G401.6 (cell line): ENCODE results near the gene PARP4.
"Not testable (repeated sequence)": the region's sequence is repeated elsewhere in the genome, so short reads cannot be mapped to it uniquely, and the experiment has no call there.

ENCODE experiments used
- FAIRE-seq: peaks from 2 replicates; lab custom pipeline; 2012; peaks lifted over from hg19 to GRCh38; lab: Jason Lieb, UNC

The PARP4 gene

DNA sequence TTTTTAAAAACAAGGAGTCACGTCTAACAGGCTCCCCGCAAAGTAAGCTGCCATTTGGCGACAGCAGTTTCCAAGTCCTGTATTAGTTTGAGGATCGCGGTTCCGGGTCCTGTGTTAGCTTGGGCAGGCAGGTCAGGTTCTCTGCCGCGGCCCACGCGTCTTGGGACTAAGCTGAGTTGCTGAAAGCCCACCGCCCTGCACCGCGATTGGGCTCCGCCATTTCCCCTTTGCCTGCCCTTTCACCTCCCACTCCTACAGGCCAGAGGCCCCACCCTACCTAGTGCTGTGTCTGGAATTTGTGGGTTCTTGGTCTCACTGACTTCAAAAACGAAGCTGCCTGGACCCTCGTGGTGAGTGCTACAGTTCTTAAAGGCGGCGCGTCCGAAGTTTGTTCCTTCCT is 6.8 kb downstream of the PARP4 start:
- no peak for FAIRE-seq

GRCh38 chr13:24505256-24505655 is 7.3 kb downstream of the PARP4 start:
- no peak for FAIRE-seq

DNA sequence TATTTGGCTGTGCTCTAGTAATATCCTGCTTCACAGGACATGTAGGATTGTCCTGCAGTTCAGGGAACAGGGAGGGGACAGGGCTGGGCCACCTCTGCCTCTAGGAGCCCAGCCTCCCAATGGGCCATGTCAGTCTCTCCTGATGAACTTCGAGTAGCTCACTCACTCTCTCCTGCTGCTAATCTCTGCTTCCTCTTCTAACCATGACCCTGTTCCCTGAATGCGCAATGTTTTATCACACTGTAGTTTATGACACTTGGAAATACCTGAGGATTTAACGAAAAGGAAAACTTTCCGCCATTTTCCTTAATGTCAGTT is 9.2 kb downstream of the PARP4 start:
- FAIRE-seq: no peak

- no peak for FAIRE-seq
Measured at GRCh38 chr13:24502533-24503378, 9.8 kb downstream of the PARP4 start.

- no peak for FAIRE-seq
Measured at GRCh38 chr13:24500977-24501376, 11.6 kb downstream of the PARP4 start.

- no peak for FAIRE-seq
Measured at GRCh38 chr13:24497742-24498141, 14.8 kb downstream of the PARP4 start.

DNA sequence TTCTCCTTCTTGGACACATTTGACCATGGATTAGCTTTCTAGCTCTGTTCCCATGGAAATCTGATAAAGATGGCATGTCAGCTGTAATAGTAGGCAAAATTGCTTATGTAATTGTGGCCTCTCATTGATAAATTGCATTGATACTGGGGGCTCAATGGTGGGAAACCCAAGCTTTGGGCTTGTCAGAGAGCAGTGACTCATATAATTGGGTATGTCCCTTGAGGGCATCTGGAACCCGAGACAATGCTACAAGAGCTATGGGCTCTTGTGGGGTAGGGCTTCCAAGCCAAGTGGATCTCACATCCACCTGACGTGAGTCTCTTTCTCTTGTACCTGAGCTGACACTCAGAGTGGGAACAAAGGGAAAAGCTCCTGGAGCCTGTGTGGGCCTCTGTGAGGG is 16.3 kb downstream of the PARP4 start:
- not testable (repeated sequence) for FAIRE-seq

DNA sequence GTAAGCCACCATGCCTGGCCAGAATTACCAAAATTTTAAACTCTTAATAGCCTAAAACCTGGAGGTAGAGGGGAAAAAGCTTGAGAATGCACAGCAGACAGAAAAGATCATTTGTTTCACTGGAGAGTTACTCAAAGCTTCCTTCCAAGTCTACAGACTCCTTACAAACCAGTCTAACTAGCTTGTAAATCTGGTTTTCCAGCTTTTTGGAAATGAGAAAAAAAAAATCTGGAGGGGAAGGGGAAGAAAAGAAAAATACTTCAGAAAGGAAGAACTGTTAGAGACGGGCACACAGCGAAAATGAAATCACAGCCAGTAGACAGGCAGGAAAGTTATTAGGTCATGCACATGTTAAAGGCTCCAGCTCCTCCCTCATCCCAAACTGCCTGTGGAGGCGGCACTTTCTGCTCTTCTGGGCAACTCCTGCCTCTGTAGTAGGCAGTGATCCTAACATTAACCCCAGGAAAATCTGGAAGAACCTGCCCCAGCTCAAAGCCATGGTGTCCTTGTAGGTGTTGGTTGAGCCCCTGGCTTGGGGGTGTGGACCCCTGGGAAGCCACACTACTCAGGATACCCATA is 17.3 kb downstream of the PARP4 start:
- no peak for FAIRE-seq

DNA sequence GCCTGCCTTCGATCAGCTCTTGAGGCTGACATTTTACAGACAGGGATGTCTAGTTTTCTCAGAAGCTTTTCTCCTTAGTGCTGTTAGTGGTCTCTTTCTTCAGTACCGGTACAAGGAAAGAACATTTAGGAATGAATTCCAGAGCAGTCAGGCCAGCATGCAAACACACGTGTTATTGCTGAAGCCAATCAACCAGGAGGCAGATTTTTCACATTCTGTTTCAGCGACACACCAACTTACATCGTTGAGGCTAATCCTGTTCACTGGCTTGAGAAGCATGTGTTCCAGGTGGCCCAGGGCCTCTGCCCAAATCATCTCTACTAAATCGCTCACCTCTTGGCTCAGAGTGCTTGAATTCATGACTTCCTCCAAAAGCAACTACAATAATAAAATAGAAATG is 19.2 kb downstream of the PARP4 start:
- no peak for FAIRE-seq

- no peak for FAIRE-seq
Measured at GRCh38 chr13:24491845-24492244, 20.7 kb downstream of the PARP4 start.

- no peak for FAIRE-seq
Measured at GRCh38 chr13:24489721-24490120, 22.9 kb downstream of the PARP4 start.

DNA sequence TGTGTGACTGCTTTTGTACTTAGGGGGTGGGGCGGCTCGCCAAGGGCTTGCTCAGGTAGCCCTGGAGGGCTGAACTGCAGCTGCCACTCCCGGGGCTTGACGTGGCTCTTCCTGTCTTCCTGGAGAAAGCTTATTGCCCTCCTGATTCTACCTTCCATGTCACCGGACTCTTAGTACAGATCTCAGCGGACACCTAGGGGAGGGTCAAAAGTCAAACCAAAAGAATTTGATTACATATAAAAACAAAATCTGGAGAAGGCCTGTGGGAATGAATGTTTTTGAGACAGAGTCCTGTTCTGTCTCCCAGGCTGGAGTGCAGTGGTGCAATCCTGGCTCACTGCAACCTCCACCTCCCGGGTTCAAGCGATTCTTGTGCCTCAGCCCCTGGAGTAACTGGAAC is 24.5 kb downstream of the PARP4 start:
- FAIRE-seq: not testable (repeated sequence)

- FAIRE-seq: not testable (repeated sequence)
Measured at GRCh38 chr13:24486017-24486657, 26.4 kb downstream of the PARP4 start.

- FAIRE-seq: no peak
Measured at GRCh38 chr13:24473686-24474085, 38.9 kb downstream of the PARP4 start.

GRCh38 chr13:24472129-24472528 is 40.4 kb downstream of the PARP4 start:
- not testable (repeated sequence) for FAIRE-seq

DNA sequence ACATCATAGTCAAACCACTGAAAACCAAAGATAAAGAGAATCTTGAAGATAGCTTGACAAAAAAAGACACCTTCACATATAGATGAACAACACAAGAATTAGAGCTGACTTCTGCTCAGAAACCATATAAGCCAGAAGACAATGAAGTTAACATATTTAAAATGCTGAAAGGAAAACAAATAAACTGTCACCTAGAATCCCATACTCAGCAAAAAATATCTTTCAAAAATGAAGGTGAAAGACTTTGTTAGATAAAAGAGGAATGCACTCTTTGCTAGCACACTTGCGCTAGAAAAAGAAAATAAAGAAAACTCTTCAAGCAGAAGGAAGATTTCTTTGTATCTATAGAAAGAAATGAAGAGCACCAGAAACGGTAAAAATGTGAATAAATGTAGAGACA is 49.5 kb downstream of the PARP4 start:
- FAIRE-seq: no peak

DNA sequence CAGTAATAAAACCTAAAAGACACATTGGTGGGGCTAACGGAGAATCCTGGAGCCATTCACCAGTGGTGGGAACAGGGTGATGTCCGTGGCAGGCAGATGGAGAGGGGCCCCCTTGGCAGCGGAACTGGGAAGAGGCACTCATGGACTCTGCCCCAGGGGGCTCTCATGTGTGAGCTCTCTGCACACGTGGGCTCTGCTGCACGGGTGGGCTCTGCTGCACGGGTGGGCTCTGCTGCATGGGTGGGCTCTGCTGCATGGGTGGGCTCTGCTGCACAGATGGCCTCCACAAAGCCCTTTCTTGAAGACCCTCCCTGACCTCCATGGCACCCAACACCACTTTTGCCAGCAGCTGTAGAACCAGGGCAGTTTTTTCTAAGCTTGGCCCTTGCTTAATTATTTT is 52.3 kb downstream of the PARP4 start:
- no peak for FAIRE-seq

DNA sequence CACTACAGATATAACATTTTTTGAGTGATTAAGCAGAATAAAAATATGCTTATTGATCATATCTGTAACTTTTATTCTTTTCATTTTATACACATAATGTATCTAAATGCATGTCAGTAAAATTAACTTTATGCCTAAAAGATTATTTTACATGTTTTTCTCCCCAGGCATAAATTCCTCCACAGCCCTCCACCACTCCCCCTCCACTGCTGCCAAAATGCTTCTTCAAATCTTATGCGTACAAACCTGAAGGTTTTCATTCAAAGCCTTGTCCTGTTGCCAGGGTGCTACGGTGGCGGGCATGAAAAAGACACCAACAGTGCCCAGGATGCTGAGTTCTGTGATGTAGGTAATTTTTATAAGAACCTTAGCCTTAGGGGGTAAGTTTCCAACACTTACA is 52.9 kb downstream of the PARP4 start:
- FAIRE-seq: no peak

- FAIRE-seq: no peak
Measured at GRCh38 chr13:24459234-24459633, 53.3 kb downstream of the PARP4 start.

- no peak for FAIRE-seq
Measured at GRCh38 chr13:24458736-24459135, 53.8 kb downstream of the PARP4 start.

- no peak for FAIRE-seq
Measured at GRCh38 chr13:24456396-24456795, 56.2 kb downstream of the PARP4 start.

DNA sequence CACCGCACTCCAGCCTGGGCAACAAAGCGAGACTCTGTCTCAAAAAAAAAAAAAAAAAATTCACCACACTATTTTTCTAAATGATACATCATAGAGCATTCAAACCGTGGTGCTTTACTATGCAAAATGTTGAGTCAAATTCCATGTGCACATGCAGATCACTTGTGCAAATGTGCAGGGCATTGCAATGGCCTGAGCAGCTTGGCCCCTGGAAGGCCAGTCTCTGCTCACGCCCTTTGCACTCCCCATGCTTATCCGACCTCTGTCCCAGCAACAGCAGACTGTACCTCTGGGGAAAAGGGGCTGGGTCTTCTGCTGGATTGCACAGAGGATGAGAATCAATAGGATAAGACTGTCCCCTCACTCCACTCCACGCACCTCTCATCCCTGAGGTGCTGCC is 58.5 kb downstream of the PARP4 start:
- FAIRE-seq: no peak

DNA sequence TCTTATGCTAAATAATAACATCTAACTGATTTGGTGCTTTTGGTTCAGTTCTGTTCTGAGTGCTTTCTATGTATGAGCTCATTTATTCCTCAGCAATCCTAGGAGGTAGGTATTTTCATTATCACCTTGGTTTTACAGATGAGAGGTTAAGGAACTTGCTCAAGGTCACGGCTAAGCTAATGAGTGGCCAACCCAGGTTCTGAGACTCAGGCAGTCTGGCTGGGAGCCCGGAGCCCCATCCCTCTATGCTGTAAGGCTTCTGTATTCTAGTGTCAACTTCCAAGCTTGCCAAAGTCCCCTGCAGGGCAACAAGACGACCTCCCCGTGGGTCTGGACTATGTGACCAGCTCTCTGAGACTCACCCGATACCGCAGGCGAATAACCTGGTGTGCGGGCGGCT is 60.5 kb downstream of the PARP4 start:
- no peak for FAIRE-seq

GRCh38 chr13:24450530-24450929 is 62.0 kb downstream of the PARP4 start:
- no peak for FAIRE-seq
